Endothelial cell of umbilical vein (primary cell): ENCODE measurements around the gene NALF2.

Experiments
- EZH2 ChIP-seq: IDR thresholded peaks from 2 replicates; pipeline ENCODE4 v1.6.1; 2012; ENCODE audit warnings: borderline replicate concordance, low read depth, mild to moderate bottlenecking, moderate library complexity, low read length, inconsistent platforms; ENCODE audit not compliant: severe bottlenecking
- FOS ChIP-seq: IDR thresholded peaks from 2 replicates; pipeline ENCODE4 v1.6.1; 2011; ENCODE audit warnings: mild to moderate bottlenecking, low read length, moderate library complexity, borderline replicate concordance; ENCODE audit not compliant: insufficient read depth
- GATA2 ChIP-seq: IDR thresholded peaks from 2 replicates; pipeline ENCODE4 v1.7.0; 2011; ENCODE audit warnings: low read depth, mild to moderate bottlenecking, moderate library complexity, mixed read lengths, low read length; ENCODE audit not compliant: insufficient read length, insufficient read depth
- JUN ChIP-seq: IDR thresholded peaks from 2 replicates; pipeline ENCODE4 v1.6.1; 2011; ENCODE audit warnings: borderline replicate concordance, low read depth; ENCODE audit not compliant: insufficient read length, insufficient read depth
- MYC ChIP-seq: IDR thresholded peaks from one replicate; pipeline ENCODE4 v1.6.1; 2011; ENCODE audit warnings: mild to moderate bottlenecking, low read depth, low read length
- POLR2A ChIP-seq: IDR thresholded peaks from 2 replicates; pipeline ENCODE4 v1.6.1; 2012; ENCODE audit warnings: low read depth, mild to moderate bottlenecking, control low read depth, low read length
- POLR2AphosphoS5 ChIP-seq: IDR thresholded peaks from 2 replicates; pipeline ENCODE4 v1.6.1; 2012; ENCODE audit warnings: low read depth, mild to moderate bottlenecking, control low read depth, low read length, moderate library complexity; ENCODE audit not compliant: insufficient read depth
- TF ChIP-seq, protein P1 (sequence below), 2 donors: IDR thresholded peaks; 1 replicate in 1 of 2; 2 replicates in 1 of 2; pipeline ENCODE4 v1.5.1; 2011; ENCODE audit warnings: low read length in 2 of 2, mild to moderate bottlenecking in 2 of 2, moderate library complexity in 2 of 2, control low read depth in 1 of 2, inconsistent platforms in 1 of 2, low read depth in 1 of 2; ENCODE audit not compliant: insufficient read depth in 1 of 2; ENCODE audit errors: extremely low read depth in 1 of 2
- TF ChIP-seq, protein P2 (sequence below): IDR thresholded peaks from 2 replicates; pipeline ENCODE4 v1.6.1; 2011; ENCODE audit not compliant: insufficient read depth, insufficient read length

- TF ChIP-seq, protein P1, sequence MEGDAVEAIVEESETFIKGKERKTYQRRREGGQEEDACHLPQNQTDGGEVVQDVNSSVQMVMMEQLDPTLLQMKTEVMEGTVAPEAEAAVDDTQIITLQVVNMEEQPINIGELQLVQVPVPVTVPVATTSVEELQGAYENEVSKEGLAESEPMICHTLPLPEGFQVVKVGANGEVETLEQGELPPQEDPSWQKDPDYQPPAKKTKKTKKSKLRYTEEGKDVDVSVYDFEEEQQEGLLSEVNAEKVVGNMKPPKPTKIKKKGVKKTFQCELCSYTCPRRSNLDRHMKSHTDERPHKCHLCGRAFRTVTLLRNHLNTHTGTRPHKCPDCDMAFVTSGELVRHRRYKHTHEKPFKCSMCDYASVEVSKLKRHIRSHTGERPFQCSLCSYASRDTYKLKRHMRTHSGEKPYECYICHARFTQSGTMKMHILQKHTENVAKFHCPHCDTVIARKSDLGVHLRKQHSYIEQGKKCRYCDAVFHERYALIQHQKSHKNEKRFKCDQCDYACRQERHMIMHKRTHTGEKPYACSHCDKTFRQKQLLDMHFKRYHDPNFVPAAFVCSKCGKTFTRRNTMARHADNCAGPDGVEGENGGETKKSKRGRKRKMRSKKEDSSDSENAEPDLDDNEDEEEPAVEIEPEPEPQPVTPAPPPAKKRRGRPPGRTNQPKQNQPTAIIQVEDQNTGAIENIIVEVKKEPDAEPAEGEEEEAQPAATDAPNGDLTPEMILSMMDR (IDR thresholded peaks at IDR 0.05; ENCODE audit: extremely low read depth in 1 of 2, insufficient read depth in 1 of 2, low read depth in 1 of 2, low read length in 2 of 2) = no peak
- TF ChIP-seq EZH2 = no peak
- TF ChIP-seq MYC = no peak
- TF ChIP-seq, protein P2, sequence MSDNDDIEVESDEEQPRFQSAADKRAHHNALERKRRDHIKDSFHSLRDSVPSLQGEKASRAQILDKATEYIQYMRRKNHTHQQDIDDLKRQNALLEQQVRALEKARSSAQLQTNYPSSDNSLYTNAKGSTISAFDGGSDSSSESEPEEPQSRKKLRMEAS = no peak
- TF ChIP-seq POLR2A = no peak
- no peak for TF ChIP-seq POLR2AphosphoS5
- TF ChIP-seq JUN = no peak
- TF ChIP-seq GATA2 = no peak
- TF ChIP-seq FOS = no peak
These were observed 35.3 kb downstream of the NALF2 start for GRCh38 chrX:69539437-69539836.
